T-helper 22 cell (primary cell): ENCODE results near the gene CFAP74.

Experiments
- DNase-seq: peaks from one replicate; pipeline ENCODE4 v3.0.0-alpha.2; 2020; ENCODE audit warnings: low read depth

CFAP74 gene

DNA sequence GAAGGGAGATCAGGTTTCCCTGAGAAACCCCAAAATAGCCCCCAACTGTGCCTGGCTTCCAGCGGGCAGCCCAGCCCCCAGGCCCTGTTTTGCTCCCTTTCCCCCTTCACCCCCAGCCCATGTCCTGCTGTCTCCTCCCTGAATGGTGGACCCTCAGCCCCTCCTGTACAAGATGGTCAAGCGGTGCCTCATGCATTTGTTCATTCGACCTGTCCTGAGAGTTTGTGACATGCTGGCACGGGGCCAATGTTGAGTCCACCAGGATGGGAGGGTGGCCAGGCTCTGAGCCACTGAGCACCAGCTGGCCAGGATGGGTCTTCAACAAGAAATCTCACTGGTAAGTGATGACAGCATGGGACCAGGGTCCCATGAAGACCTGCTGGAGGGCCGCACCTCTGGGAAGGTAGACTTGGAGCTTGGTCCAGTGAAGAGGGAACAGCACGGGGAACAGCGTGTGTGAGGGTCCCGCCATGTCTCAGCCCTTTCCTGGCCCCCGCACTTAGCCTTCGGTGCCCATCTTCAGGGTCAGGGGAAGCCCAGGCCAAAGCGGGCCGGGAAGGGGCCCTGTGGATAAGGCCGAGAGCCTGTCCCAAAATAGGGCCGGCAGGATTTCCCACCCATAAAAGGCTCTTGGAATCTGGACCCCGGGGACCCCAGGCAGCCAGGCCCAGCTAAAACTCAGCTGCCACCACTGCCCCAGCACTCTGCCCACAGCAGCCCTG lies 88.5 kb downstream of the CFAP74 start, which contains the start of gene CALML6:
CALML6 (plus strand) TSS at position 290 of the 722 bp plus-strand sequence; CDS start at position 311, 21 bp downstream.
- no peak for DNase-seq

DNA sequence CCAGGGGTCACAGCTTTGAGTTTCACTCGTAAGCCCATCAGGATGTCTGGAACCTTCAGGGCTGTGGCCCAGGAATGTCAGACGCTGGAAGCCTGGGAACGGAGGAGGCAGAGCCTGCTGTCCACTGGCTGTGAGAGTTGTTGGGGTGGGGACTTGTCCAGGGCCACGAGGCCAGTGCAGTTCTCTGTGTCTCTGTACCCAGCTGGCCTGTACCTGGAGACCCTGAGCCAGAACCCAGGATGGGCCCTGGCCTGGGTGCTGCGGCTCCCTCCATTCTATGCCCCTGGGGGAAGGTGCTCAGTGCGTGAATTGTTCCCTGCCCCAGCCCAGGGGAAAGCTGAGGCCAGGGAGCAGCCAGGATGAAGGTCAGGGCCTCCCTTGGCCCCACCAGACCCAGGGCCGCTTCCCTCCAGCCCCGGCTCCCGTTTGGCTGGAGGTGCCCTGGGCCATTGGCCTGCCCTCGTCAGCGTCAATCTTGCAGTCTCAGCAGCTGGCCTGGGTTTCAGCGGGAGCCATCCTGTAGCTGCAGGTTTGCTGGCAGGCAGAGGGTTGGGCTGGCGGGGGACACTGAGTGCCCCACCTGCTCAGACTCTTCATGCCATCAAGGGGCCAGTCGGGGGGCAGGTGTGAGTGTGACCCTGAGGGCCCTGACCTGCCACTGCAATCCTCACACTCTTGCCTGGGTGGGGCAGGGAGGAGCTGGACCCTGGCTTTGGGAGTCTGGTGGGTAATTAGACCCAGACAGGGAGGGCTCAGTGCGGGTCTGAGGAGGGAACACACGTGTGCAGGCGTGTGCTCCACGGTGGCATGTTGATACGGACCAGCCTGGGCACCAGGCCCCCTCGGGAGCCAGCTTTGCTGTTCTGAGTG lies 89.2 kb downstream of the CFAP74 start:
- no peak for DNase-seq

DNA sequence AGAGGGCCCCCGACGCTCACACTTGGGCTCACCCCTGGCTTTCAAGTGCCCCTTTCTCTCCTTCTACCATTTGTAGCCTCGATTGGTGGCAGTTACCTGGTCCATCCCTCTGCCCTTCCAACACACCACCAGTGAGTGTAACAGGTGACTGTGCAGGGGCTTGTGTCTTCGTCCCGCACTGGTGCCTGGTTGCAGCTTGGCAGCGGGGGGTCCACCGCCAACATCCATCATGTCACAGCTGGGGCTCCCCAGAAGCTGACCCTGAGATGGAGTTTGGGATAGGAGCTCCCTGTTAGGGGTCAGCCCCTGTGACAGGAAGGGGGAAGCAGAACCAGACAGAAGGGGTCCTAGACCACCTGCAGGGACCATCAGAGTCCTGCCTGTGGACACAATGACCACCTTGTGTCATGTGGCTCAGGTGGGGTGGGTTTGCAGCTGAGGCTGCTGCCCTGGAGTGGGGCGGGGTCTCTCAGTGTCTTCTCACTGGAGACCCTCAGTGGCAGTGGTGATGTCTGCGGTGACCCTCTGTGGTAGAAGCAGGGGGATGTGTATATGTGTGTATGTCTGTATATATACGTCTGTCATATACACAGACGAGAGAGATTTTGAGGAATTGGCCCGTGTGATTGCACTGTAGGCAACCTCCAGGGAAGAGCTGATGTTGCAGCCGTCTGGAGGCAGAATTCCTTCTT lies 92.1 kb downstream of the CFAP74 start:
- DNase-seq = no peak

DNA sequence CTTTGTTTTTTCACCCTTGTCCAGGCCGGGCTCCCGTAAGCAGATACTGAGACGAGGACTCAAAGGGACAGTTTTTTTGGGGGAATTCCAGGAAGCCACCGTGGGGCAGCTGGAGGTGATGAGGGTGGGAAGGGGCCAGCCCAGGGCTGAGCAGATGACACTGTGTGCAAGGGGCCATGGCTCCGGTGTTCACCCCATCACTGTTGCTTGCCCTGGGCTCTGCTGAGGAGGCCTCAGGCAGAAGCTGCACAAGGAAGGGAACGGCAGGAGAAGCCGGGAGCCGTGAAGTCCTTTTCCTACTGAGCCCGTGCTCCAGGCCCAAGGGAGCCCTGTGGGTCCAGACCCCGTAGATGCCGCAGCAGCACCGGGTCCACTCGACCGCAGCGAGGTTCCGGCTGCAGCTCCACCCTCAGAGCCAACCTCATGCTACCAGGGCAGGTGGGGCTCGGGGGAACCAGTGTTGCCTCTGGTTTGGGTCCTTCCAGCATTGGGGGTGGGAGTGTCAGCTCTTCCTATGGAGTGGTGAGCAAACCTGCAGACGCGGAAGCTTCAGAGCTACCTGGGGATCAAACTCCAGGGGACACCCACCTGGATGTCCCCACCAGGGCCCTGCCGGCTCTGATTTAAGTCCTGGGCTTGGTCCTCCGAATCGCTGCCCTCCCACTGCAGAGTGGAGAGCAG lies 92.8 kb downstream of the CFAP74 start:
- DNase-seq = no peak

- no peak for DNase-seq
Observed at GRCh38 chr1:1910033-1910465, 93.5 kb downstream of the CFAP74 start.

- DNase-seq = no peak
Observed at GRCh38 chr1:1908506-1908791, 95.1 kb downstream of the CFAP74 start.

- DNase-seq = no peak
Observed at GRCh38 chr1:1907098-1907736, 96.4 kb downstream of the CFAP74 start.

DNA sequence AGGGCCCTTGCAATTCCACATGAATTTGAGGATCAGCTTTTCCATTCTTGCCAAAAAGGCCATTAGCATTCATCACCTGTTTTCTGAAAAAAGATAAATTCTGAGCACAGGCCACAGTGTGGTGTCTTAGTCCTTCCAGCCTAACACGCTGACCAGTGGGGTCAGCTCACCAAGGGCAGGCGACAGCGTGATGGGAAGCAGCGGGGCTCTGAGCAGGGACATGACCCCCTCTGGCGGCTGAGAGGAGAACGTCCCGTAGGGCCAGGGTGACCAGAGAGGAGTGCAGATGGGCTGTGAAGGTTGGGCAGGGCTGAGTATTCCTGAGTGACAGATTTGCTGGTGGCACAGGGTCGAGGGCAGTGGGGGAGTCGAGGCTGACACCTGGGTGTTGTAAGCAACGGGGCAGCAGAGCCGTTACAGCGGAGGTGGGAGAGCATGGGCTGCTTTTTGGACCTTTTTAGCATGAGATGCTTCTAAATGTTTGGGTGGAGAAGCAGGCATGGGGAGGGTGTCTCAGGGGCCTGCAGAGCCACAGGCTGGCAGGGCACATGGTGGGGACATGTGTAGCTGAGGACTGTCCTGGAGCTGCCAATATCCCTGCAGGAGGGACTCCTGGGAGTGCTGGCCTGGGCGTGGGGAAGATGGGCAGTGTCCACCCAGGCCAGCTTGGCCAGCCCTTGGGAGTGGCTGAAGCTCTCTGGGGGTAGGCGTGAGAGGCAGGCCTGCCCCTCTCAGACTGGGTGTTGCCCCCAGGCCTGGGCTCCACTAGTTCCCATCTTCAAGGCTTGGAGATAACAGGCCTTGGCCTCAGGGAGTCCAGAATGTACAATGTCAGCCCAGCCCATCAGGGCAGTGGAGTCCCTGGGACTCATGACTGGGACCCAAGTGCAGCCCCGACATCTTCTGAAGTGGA lies 97.1 kb downstream of the CFAP74 start:
- no peak for DNase-seq

- DNase-seq = no peak
Observed at GRCh38 chr1:1903224-1903623, 100.4 kb downstream of the CFAP74 start.

- DNase-seq = no peak
Observed at GRCh38 chr1:1901641-1902294, 101.8 kb downstream of the CFAP74 start.

- no peak for DNase-seq
Observed at GRCh38 chr1:1900883-1901640, 102.5 kb downstream of the CFAP74 start.

GRCh38 chr1:1899967-1900327 lies 103.6 kb downstream of the CFAP74 start:
- DNase-seq = no peak

DNA sequence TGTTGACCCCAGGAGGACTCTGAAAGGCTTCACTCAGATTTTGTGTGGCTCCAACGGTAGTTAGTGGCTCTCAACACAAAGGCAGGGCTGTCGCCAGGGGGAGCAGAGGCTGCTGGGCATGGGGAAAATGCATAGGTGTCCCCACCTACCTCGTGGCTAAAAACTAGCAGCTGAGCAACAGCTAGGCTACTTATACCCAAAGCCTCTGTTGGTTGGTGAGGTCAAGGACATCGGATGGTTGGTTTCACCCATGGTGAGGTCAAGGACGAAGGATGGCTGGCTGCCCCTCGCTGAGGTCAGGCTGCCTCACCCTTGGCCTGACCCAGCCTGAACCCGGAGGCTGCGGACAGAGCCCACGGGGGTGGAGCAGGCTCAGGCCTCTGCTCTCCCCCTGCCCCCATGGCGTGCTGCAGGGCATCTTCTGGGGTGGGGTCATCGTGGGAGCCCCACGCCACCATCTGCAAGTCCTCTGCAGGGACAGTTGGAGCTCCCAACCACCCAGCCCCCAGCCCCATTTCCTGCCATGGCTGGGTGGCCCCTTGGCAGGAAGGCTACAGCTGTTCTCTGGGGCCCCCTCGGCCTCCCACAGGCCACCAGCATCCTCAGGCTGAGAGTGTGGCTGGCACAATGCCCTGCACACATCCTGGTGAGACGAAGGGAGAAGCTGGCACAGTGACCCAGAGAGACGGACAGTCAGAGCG lies 104.2 kb downstream of the CFAP74 start:
- DNase-seq = no peak

GRCh38 chr1:1898246-1898933 lies 105.2 kb downstream of the CFAP74 start:
- DNase-seq = no peak

DNA sequence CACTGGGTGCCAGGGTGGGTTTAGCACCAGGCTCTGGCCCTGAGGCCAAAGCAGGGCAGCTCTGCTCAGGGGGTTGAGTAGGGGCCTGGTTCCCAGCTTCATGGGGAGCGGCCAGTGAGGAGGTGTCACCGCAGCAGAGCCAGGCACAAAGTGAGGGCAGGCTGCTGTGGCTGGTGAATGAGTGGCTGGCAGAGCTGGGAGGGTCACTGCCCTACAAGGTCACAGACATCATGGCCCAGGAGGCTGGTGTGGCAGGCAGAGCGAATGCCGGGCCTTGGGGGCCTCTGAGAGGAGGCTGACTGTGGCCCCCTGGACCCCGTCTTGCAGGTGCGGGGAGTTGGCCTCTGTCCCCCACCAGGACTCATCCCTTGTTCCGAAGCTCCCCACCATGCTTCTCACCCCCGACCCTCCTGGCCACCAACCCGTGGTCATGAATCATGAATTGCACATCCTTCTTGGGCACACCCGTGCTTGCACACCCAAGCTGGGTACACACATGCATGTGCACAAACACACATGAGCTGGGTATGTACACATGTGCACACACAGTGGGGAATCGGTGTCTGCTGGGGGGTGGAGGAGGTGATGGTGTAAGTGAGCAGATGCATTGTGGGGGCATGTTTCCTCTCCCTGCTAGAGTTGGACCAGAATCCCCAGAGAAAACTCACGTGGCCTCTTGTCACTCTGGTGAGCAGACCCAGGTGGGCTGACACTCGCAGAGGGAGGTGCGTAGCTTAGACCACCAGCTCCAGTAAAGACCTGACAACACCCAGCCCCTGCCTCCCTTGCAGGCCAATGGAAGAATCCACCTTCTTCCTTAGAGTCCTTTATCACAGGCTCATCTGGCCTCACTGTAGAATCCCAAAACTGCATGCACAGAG lies 107.9 kb downstream of the CFAP74 start:
- DNase-seq = no peak

DNA sequence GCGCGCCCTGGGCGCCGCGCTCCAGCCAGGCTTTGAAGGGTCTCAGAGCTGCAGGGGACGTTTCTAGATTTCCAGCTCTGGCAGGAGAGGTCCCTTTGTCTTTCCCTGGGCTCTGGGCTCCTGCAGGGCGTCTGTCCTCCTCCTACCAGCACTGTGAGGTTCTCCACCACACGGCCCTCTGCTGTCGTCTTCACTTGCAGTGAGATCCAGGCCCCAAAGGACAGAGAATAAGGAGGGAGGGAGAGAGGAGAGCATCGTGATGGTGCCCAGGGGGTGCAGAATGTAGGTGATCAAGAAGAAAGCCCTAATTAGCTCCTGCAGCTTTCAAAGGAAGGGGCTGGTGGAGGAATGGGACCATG lies 108.5 kb downstream of the CFAP74 start:
- DNase-seq = no peak

DNA sequence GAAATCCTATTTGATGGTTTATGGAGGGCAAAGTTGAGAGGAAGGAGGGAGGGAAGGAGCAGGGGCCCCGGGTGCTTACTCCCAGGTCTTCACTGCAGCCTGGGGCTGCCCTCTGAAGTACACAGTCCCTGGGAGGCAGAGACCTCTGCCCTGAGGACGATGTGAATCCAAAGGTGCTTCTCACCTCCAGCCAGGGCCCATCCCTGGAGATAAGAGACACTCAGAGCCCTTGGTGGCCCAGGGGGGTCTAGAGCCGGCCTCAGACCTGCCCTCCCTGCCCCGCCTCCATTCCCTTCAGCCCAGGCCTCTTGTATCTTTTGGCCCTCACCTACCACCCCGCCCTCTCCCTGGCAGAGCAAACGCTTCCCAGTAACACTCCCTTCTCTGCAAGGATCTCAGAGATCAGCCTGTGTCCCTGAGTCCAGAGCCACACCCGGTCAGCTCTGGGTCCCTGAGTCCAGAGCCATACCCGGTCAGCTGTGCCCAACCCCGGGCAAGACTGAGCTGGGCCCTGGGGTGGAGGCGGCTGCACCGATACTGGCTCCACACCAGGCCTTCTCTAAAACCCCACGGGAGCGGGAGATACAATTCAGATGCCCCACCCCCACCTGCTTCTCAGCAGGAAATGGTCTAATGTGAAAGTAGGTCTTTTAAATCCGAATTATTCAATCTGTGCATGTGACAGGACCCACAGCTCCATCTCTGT lies 109.1 kb downstream of the CFAP74 start:
- DNase-seq = no peak
